ENCODE data around the gene MTUS2.

Gene MTUS2

GRCh38 chr13:29104461-29104860 lies 284.3 kb downstream of the MTUS2 start:
- peaks cover 7% of the 10 kb centered on the region for H3K9me3 Mint-ChIP-seq
- H3K4me1 Mint-ChIP-seq = no peaks in the 10 kb centered on the region
- TF ChIP-seq CTCF (IDR thresholded peaks at IDR 0.05) = no peak
- H3K4me3 Mint-ChIP-seq = no peak overlapping the region
- H3K27me3 Mint-ChIP-seq (ENCODE audit: low read depth, poor library complexity) = no peaks in the 10 kb centered on the region
- DNase-seq = no peak
- no peak overlapping the region for H3K27ac Mint-ChIP-seq
- no peaks in the 10 kb centered on the region for H3K36me3 Mint-ChIP-seq (ENCODE audit: low read depth)

- no peak for DNase-seq
- no peaks in the 10 kb centered on the region for H3K27me3 Mint-ChIP-seq (ENCODE audit: low read depth, poor library complexity)
- no peak for TF ChIP-seq CTCF (IDR thresholded peaks at IDR 0.05)
- H3K4me1 Mint-ChIP-seq = no peaks in the 10 kb centered on the region
- no peak overlapping the region for H3K4me3 Mint-ChIP-seq
- peaks cover 3% of the 10 kb centered on the region for H3K9me3 Mint-ChIP-seq
- no peak overlapping the region for H3K27ac Mint-ChIP-seq
- no peaks in the 10 kb centered on the region for H3K36me3 Mint-ChIP-seq (ENCODE audit: low read depth)
These were observed 285.6 kb downstream of the MTUS2 start for GRCh38 chr13:29105779-29106178.

- Mint-ChIP-seq H3K9me3 (peaks cover 3% of the 10 kb centered on the region), H3K36me3 (ENCODE audit: low read depth) (no peaks in the 10 kb centered on the region), H3K4me1 (no peaks in the 10 kb centered on the region), H3K27ac (no peak overlapping the region), H3K27me3 (ENCODE audit: low read depth, poor library complexity) (no peaks in the 10 kb centered on the region), H3K4me3 (no peak overlapping the region)
- DNase-seq = no peak
- TF ChIP-seq CTCF (IDR thresholded peaks at IDR 0.05) = no peak
These were observed 286.5 kb downstream of the MTUS2 start for GRCh38 chr13:29106651-29107050.

- H3K27me3 Mint-ChIP-seq (ENCODE audit: low read depth, poor library complexity) = no peaks in the 10 kb centered on the region
- H3K9me3 Mint-ChIP-seq = peaks cover 7% of the 10 kb centered on the region
- H3K27ac Mint-ChIP-seq = no peak overlapping the region
- no peak for DNase-seq
- H3K36me3 Mint-ChIP-seq (ENCODE audit: low read depth) = no peaks in the 10 kb centered on the region
- H3K4me1 Mint-ChIP-seq = no peaks in the 10 kb centered on the region
- no peak overlapping the region for H3K4me3 Mint-ChIP-seq
- TF ChIP-seq CTCF (IDR thresholded peaks at IDR 0.05) = no peak
These were observed 288.1 kb downstream of the MTUS2 start for GRCh38 chr13:29108068-29108786.

- Mint-ChIP-seq H3K9me3 (peaks cover 7% of the 10 kb centered on the region), H3K4me3 (no peak overlapping the region), H3K36me3 (ENCODE audit: low read depth) (no peaks in the 10 kb centered on the region), H3K27ac (no peak overlapping the region), H3K4me1 (no peaks in the 10 kb centered on the region), H3K27me3 (ENCODE audit: low read depth, poor library complexity) (no peaks in the 10 kb centered on the region)
- no peak for TF ChIP-seq CTCF (IDR thresholded peaks at IDR 0.05)
- no peak for DNase-seq
These were observed 289.8 kb downstream of the MTUS2 start for GRCh38 chr13:29109987-29110386.

- no peaks in the 10 kb centered on the region for H3K4me1 Mint-ChIP-seq
- no peaks in the 10 kb centered on the region for H3K36me3 Mint-ChIP-seq (ENCODE audit: low read depth)
- no peak for TF ChIP-seq CTCF (IDR thresholded peaks at IDR 0.05)
- H3K4me3 Mint-ChIP-seq = no peak overlapping the region
- no peak overlapping the region for H3K27ac Mint-ChIP-seq
- H3K27me3 Mint-ChIP-seq (ENCODE audit: low read depth, poor library complexity) = no peaks in the 10 kb centered on the region
- DNase-seq = no peak
- H3K9me3 Mint-ChIP-seq = peaks cover 7% of the 10 kb centered on the region
These were observed 291.3 kb downstream of the MTUS2 start for GRCh38 chr13:29111446-29111845.
